ENCODE data around the gene ACSF3.
A peak's percentile ranks its signal among the peaks of the same experiment; 100 is the strongest.

The ACSF3 gene

DNA sequence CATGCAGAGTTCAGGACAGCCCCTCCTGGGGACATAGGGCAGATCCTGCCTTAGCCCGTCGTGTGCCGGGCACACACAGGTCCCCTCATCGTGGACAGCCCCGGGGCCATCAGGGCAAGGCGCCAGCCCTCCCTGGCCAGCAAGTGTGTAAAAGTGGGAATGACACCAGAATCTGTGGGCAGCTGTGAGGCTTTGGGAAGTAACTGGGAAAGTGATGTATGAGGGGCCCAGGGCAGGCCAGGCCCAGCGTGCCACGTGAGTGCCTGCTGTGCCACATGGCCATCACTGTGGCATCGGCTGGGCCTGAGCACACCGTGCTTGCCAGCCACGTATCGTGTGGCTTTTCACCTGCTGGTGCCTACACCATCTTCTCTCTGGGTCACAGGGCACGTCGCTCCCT is 26.6 kb downstream of the ACSF3 start:
- Histone ChIP-seq H3K9ac (ENCODE audit: low read length) (no peak overlapping the region), H3F3A (ENCODE audit: insufficient read depth, low read length) (no peaks in the 10 kb centered on the region), H3K9me2 (ENCODE audit: low read depth, low read length) (no peaks in the 10 kb centered on the region), H3K27ac (ENCODE audit: low read depth, low read length, poor library complexity, severe bottlenecking) (peak overlapping the region; percentile 86), H4K20me1 (ENCODE audit: insufficient read depth, low read length) (no peaks in the 10 kb centered on the region), H3K9me3 (ENCODE audit: low read length) (no peaks in the 10 kb centered on the region), H2AFZ (ENCODE audit: low read length) (no peak overlapping the region), H3K4me2 (ENCODE audit: low read length) (no peak overlapping the region), H3K79me2 (ENCODE audit: insufficient read depth, low read length) (no peaks in the 10 kb centered on the region), H3K36me3 (ENCODE audit: insufficient read depth, low read length) (peaks cover 93% of the 10 kb centered on the region), H3K4me1 (ENCODE audit: insufficient read depth, low read length, severe bottlenecking) (peaks cover 45% of the 10 kb centered on the region), H3K27me3 (ENCODE audit: insufficient read depth, low read length) (no peaks in the 10 kb centered on the region), H3K4me3 (ENCODE audit: low read depth, low read length, poor library complexity, severe bottlenecking) (no peak overlapping the region)
- TF ChIP-seq, protein P1, sequence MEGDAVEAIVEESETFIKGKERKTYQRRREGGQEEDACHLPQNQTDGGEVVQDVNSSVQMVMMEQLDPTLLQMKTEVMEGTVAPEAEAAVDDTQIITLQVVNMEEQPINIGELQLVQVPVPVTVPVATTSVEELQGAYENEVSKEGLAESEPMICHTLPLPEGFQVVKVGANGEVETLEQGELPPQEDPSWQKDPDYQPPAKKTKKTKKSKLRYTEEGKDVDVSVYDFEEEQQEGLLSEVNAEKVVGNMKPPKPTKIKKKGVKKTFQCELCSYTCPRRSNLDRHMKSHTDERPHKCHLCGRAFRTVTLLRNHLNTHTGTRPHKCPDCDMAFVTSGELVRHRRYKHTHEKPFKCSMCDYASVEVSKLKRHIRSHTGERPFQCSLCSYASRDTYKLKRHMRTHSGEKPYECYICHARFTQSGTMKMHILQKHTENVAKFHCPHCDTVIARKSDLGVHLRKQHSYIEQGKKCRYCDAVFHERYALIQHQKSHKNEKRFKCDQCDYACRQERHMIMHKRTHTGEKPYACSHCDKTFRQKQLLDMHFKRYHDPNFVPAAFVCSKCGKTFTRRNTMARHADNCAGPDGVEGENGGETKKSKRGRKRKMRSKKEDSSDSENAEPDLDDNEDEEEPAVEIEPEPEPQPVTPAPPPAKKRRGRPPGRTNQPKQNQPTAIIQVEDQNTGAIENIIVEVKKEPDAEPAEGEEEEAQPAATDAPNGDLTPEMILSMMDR (IDR thresholded peaks at IDR 0.05; ENCODE audit: low read length), result no peak
- TF ChIP-seq EZH2 (IDR thresholded peaks at IDR 0.05; ENCODE audit: borderline replicate concordance, low read length), result no peak

DNA sequence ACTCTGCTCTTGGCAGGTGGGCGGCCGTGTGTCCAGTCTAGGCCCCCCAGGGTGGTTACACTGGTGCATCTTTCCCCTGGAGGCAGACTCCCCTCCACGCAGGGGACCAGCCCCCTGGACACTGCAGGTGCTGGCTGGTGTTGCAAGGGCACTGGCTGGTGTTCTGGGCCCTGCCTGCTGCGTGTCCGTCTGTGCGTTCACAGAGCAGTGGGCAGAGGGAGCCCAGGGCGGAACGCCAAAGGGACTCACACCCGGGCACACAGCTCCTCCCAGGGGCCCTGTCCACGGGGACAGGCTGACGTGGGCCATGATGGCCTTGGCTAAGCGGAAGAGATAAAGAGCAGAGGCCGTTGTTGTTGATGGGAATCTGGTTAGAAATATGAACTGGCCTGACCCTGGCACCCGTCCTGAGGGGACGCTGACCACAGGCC is 27.3 kb downstream of the ACSF3 start:
- Histone ChIP-seq H4K20me1 (ENCODE audit: insufficient read depth, low read length) (no peaks in the 10 kb centered on the region), H3F3A (ENCODE audit: insufficient read depth, low read length) (no peaks in the 10 kb centered on the region), H3K4me2 (ENCODE audit: low read length) (no peak overlapping the region), H2AFZ (ENCODE audit: low read length) (no peak overlapping the region), H3K79me2 (ENCODE audit: insufficient read depth, low read length) (peaks cover 4% of the 10 kb centered on the region; the same call in 1 of the 2 replicates), H3K9me3 (ENCODE audit: low read length) (no peaks in the 10 kb centered on the region), H3K27ac (ENCODE audit: low read depth, low read length, poor library complexity, severe bottlenecking) (peak overlapping the region; percentile 86), H3K9ac (ENCODE audit: low read length) (no peak overlapping the region; the same call in 1 of the 2 replicates), H3K36me3 (ENCODE audit: insufficient read depth, low read length) (peaks cover 96% of the 10 kb centered on the region), H3K4me3 (ENCODE audit: low read depth, low read length, poor library complexity, severe bottlenecking) (no peak overlapping the region), H3K4me1 (ENCODE audit: insufficient read depth, low read length, severe bottlenecking) (peaks cover 38% of the 10 kb centered on the region), H3K27me3 (ENCODE audit: insufficient read depth, low read length) (no peaks in the 10 kb centered on the region), H3K9me2 (ENCODE audit: low read depth, low read length) (no peaks in the 10 kb centered on the region)
- TF ChIP-seq, protein P1 (IDR thresholded peaks at IDR 0.05; ENCODE audit: low read length), result no peak
- no peak for TF ChIP-seq EZH2 (IDR thresholded peaks at IDR 0.05; ENCODE audit: borderline replicate concordance, low read length)

DNA sequence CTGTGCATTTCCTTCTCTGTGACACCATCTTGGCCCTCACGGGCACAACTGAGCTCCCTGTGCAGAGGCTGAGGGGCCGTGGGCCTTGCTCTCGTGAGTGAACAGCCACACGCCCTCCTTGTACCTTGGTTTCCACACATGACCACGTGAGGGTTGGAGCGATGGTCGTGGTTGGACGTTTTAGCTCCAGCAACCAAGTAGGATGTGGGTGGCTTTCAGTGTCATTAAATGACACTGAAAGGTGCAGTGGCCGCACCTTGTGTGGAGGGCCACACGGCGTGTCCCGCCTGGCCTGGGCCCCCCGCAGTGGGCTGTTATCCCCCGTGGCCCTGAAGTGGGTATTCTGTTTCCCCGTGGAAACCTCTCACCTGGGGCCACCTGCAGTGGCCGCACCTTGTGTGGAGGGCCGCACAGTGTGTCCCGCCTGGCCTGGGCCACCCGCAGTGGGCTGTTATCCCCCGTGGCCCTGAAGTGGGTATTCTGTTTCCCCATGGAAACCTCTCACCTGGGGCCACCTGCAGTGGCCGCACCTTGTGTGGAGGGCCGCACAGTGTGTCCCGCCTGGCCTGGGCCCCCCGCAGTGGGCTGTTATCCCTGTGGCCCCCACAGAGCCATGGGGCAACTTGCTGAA is 28.2 kb downstream of the ACSF3 start:
- no peaks in the 10 kb centered on the region for H3K27me3 ChIP-seq (ENCODE audit: insufficient read depth, low read length)
- H3K4me1 ChIP-seq (ENCODE audit: insufficient read depth, low read length, severe bottlenecking), result peaks cover 36% of the 10 kb centered on the region
- H4K20me1 ChIP-seq (ENCODE audit: insufficient read depth, low read length), result no peaks in the 10 kb centered on the region
- H3F3A ChIP-seq (ENCODE audit: insufficient read depth, low read length), result no peaks in the 10 kb centered on the region
- no peak overlapping the region for H3K4me3 ChIP-seq (ENCODE audit: low read depth, low read length, poor library complexity, severe bottlenecking)
- peak overlapping the region; percentile 86 for H3K27ac ChIP-seq (ENCODE audit: low read depth, low read length, poor library complexity, severe bottlenecking)
- H3K9ac ChIP-seq (ENCODE audit: low read length), result peak overlapping the region; percentile 22; the same call in 1 of the 2 replicates
- H3K79me2 ChIP-seq (ENCODE audit: insufficient read depth, low read length), result peaks cover 9% of the 10 kb centered on the region
- H3K4me2 ChIP-seq (ENCODE audit: low read length), result peak overlapping the region; percentile 52
- no peaks in the 10 kb centered on the region for H3K9me3 ChIP-seq (ENCODE audit: low read length)
- peaks cover 96% of the 10 kb centered on the region for H3K36me3 ChIP-seq (ENCODE audit: insufficient read depth, low read length)
- H2AFZ ChIP-seq (ENCODE audit: low read length), result no peak overlapping the region
- TF ChIP-seq, protein P1 (IDR thresholded peaks at IDR 0.05; ENCODE audit: low read length), result no peak
- no peak for TF ChIP-seq EZH2 (IDR thresholded peaks at IDR 0.05; ENCODE audit: borderline replicate concordance, low read length)
- no peaks in the 10 kb centered on the region for H3K9me2 ChIP-seq (ENCODE audit: low read depth, low read length)

All from OCI-LY1 (cell line).